Uterus (tissue), 4 donors: ENCODE data around the gene ZMYND19. TPM values are rescaled to one million over a fixed set of nuclear protein-coding genes. Genes with fewer than 3 reads are reported as not detected.

Experiments used
- DNase-seq, 2 donors: peaks; one replicate each; pipeline ENCODE4 v3.0.0-alpha.2; 2019 to 2020
- H3K27ac ChIP-seq, 2 donors: fragments of 200-600 bp; sonication (generic); 1 replicate in 1 of 2; 2 replicates in 1 of 2; pipeline ENCODE4 v1.5.1; 2016 to 2018
- H3K27me3 ChIP-seq, 2 donors: fragments of 200-600 bp; sonication (generic); one replicate each; pipeline ENCODE4 v1.5.1; 2018 to 2019; ENCODE audit warnings: control low read depth in 1 of 2
- H3K36me3 ChIP-seq, 2 donors: fragments of 200-600 bp; sonication (generic); one replicate each; pipeline ENCODE4 v1.5.1; 2019; ENCODE audit warnings: control low read depth in 1 of 2
- H3K4me1 ChIP-seq, 2 donors: fragments of 200-600 bp; sonication (generic); one replicate each; pipeline ENCODE4 v1.5.1; 2018 to 2019; ENCODE audit warnings: control low read depth in 1 of 2
- H3K4me3 ChIP-seq, 2 donors: fragments of 200-600 bp; sonication (generic); 1 replicate in 1 of 2; 2 replicates in 1 of 2; pipeline ENCODE4 v1.5.1; 2018 to 2019; ENCODE audit warnings: mild to moderate bottlenecking in 1 of 2
- H3K9me3 ChIP-seq, 2 donors: fragments of 200-600 bp; sonication (generic); one replicate each; pipeline ENCODE4 v1.5.1; 2019; ENCODE audit warnings: control low read depth in 1 of 2
- POLR2A ChIP-seq, 2 donors: fragments of 450-650 bp; IDR thresholded peaks; one replicate each; pipeline ENCODE4 v1.6.1; 2016; ENCODE audit warnings: antibody characterized with exemption in 2 of 2, mild to moderate bottlenecking in 1 of 2, moderate library complexity in 1 of 2
- intact Hi-C: fragments of 100-400 bp; cut with DNase I; formaldehyde crosslinking; loops from one replicate; pipeline ENCODE4 v1.15.1; 2023; ENCODE audit warnings: low total_unique reads
- total RNA-seq, 4 donors: library from RNA; depleted of rRNA in 3 of 4; stranded (reverse); fragments of >200 nt in 3 of 4; gene quantifications; one replicate each; pipeline versions ENCODE4 v1.1.0 to v1.2.4, GENCODE V29; 2014 to 2023
- TF ChIP-seq, protein P1 (sequence below), 4 experiments: fragments of 200-600 bp in 2 of 4; fragments of 450-650 bp in 2 of 4; sonication (generic) in 2 of 4; IDR thresholded peaks; one replicate each; pipeline ENCODE4 v1.5.1; 2016 to 2019; ENCODE audit warnings: antibody characterized with exemption in 4 of 4, mild to moderate bottlenecking in 2 of 4, moderate library complexity in 1 of 4
- donor health status: DM: yes; HTN: yes; CAD: no.

The ZMYND19 gene
- total RNA-seq, 4 donors from 2014 or later, result 14.7 to 26.4 (median 16.3) TPM

DNA sequence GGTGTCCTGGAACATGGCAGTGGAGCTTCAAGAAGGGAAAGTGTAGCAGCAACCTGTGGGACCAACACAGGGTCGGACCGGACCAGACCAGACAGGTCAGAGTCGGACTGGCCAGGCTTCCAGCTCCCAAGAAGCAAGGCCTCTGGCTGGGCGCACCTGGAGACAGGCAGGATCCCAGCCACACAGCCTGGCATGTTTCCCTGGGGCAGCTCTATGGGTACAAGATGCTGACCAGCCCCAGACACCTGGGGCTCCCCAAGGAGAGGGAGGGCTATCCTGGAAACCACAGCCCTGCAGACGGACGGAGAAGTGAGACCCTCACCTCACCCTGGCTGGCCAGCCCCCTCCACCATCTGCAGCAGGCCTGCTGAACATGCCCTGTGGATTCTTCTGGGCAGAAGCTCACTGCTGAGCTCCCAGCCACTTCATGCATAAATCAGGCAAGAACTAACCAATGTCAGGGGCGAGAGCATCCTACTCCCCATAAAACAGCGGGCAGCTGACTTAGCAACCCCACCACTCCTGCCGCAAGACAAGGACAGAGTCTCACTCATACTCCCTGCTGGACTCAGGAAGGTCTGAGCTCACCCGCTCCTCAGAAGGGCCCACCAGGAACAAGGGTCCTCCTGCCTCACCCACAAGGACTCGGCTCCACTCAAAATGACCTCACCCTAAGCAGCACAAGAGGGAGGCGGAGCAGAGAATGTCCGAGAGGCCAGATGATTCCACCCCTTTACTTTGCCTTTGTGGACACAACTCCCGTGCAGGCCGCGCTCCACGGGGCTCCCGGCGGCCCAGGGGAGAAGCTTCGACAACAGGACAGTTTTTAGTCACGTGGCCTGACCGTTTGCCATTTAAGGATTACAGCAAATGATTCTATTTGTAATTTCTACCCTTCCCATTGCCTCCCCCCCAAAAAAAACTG, 8.7 kb downstream of the ZMYND19 start:
- intact Hi-C loops, result no loop called here
- H3K9me3 ChIP-seq, result no peaks in the 10 kb centered on the region
- no peaks in the 10 kb centered on the region for H3K36me3 ChIP-seq
- H3K27ac ChIP-seq, result no peak overlapping the region
- peaks cover 5% of the 10 kb centered on the region in 2 donors for H3K4me1 ChIP-seq
- no peak for DNase-seq
- H3K27me3 ChIP-seq, result no peaks in the 10 kb centered on the region
- TF ChIP-seq, protein P1, sequence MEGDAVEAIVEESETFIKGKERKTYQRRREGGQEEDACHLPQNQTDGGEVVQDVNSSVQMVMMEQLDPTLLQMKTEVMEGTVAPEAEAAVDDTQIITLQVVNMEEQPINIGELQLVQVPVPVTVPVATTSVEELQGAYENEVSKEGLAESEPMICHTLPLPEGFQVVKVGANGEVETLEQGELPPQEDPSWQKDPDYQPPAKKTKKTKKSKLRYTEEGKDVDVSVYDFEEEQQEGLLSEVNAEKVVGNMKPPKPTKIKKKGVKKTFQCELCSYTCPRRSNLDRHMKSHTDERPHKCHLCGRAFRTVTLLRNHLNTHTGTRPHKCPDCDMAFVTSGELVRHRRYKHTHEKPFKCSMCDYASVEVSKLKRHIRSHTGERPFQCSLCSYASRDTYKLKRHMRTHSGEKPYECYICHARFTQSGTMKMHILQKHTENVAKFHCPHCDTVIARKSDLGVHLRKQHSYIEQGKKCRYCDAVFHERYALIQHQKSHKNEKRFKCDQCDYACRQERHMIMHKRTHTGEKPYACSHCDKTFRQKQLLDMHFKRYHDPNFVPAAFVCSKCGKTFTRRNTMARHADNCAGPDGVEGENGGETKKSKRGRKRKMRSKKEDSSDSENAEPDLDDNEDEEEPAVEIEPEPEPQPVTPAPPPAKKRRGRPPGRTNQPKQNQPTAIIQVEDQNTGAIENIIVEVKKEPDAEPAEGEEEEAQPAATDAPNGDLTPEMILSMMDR (IDR thresholded peaks at IDR 0.05), result no peak
- TF ChIP-seq POLR2A (IDR thresholded peaks at IDR 0.05), result no peak
- H3K4me3 ChIP-seq, result no peak overlapping the region

DNA sequence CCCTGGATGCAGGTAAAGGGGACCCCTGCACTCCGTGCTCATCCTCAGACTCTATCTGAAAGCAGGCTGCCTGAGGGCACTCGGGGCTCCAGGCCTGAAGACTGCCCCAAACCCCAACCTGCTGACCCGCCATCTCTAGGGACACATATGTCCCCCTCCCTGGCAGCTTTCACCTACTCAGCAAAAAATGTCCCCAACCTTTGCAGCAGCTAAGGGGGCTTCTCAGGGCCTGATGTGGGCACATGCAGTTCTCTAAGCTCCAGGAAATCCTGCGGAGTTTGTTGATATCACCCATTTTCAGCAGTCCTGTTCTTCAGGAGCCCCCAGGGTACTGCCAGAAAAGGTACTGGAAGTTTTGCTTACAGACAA, 9.4 kb downstream of the ZMYND19 start:
- peaks cover 5% of the 10 kb centered on the region in 2 donors for H3K4me1 ChIP-seq
- DNase-seq, result no peak
- no peak overlapping the region for H3K4me3 ChIP-seq
- TF ChIP-seq POLR2A (IDR thresholded peaks at IDR 0.05), result no peak
- TF ChIP-seq, protein P1 (IDR thresholded peaks at IDR 0.05), result no peak
- no peaks in the 10 kb centered on the region for H3K36me3 ChIP-seq
- no peak overlapping the region for H3K27ac ChIP-seq
- intact Hi-C loops, result no loop called here
- no peaks in the 10 kb centered on the region for H3K27me3 ChIP-seq
- no peaks in the 10 kb centered on the region for H3K9me3 ChIP-seq

DNA sequence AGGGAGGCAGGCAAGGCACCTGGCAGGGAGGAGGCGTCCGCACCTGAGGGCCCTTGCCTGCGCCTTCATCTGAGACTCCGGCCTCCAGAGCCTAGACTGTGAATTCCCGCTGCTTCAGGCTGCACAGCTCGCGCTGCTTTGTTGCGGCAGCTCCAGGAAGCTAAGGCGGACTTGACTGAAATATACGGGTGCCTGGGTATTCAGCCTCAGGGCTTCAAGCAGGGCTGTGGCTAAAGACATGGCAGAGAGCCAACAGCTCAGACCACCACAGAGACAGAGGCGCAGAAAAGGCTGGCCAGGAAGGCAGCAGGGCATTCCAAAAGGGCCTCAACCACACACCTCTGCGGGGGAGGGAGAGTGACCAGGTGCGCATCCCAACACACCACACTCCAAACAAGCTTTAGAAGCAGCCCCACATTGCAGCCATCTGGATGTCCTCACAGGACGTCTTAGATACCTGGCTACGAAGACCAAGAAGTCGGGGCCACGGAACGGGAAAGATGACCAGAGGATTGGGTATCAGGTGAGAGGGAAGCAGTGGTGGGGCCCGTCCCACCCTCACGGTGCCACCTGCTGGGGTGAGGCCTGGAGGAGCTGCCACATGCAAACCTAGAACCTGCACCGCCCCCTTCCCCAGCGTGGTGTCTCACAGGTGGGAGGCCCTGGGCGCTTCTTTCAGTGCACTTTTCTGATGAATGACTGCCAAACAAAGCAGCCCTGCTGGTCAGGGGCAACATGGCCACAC, 9.9 kb downstream of the ZMYND19 start:
- DNase-seq, result no peak
- no peaks in the 10 kb centered on the region for H3K36me3 ChIP-seq
- H3K27ac ChIP-seq, result no peak overlapping the region
- H3K9me3 ChIP-seq, result no peaks in the 10 kb centered on the region
- H3K4me1 ChIP-seq, result peaks cover 5% of the 10 kb centered on the region in 2 donors
- intact Hi-C loops, result no loop called here
- no peak for TF ChIP-seq POLR2A (IDR thresholded peaks at IDR 0.05)
- TF ChIP-seq, protein P1 (IDR thresholded peaks at IDR 0.05), result no peak
- no peaks in the 10 kb centered on the region for H3K27me3 ChIP-seq
- H3K4me3 ChIP-seq, result no peak overlapping the region

DNA sequence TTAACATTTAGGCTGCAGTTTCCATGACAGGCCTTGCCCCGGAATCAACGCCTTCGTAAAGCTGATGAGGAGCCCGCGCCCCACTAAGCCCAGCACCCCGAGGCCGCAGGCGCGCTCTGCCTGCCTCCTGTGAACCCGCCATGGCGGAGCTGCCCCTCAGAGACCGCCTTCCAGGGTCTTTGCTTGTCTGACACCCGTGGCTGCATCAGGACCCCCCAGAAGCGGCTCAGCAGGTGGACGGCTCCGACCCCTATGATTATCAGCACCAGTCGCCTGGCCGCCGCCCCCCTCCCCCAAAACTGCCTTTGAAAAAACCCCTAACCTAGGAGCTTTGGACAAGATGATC, 11.1 kb downstream of the ZMYND19 start:
- DNase-seq, result no peak
- H3K27me3 ChIP-seq, result no peaks in the 10 kb centered on the region
- peak overlapping the region; percentile 69 to 100 for H3K4me3 ChIP-seq
- peaks cover 5% of the 10 kb centered on the region in 2 donors for H3K4me1 ChIP-seq
- no peaks in the 10 kb centered on the region for H3K9me3 ChIP-seq
- TF ChIP-seq, protein P1 (IDR thresholded peaks at IDR 0.05), result no peak
- TF ChIP-seq POLR2A (IDR thresholded peaks at IDR 0.05), result no peak
- intact Hi-C loops, result no loop called here
- H3K27ac ChIP-seq, result peak overlapping the region; percentile 50 to 82
- no peaks in the 10 kb centered on the region for H3K36me3 ChIP-seq
